Liver (tissue), 9 donors: ENCODE results near the gene MRPL37. TPM values are rescaled to one million over a fixed set of nuclear protein-coding genes. Genes with fewer than 3 reads are reported as not detected.

Source experiments
- DNase-seq: peaks from one replicate; pipeline ENCODE4 v3.0.0-alpha.2; 2017; ENCODE audit warnings: low spot score
- H3K27ac ChIP-seq, 2 donors: one replicate each; pipeline ENCODE4 v1.7.0; 2013; ENCODE audit warnings: inconsistent platforms in 2 of 2, low read length in 2 of 2, control low read depth in 1 of 2, low read depth in 1 of 2, mild to moderate bottlenecking in 1 of 2
- H3K27me3 ChIP-seq, 4 donors: one replicate each; pipeline versions ENCODE4 v1.6.1 to v1.7.0; 2013; ENCODE audit warnings: low read length in 3 of 4, inconsistent platforms in 1 of 4, mild to moderate bottlenecking in 1 of 4, moderate library complexity in 1 of 4; ENCODE audit not compliant: control insufficient read depth in 4 of 4, insufficient read depth in 4 of 4
- H3K36me3 ChIP-seq, 4 donors: one replicate each; pipeline versions ENCODE4 v1.6.1 to v1.7.0; 2013; ENCODE audit warnings: low read length in 3 of 4, mild to moderate bottlenecking in 3 of 4, low read depth in 1 of 4, moderate library complexity in 1 of 4; ENCODE audit not compliant: control insufficient read depth in 4 of 4, insufficient read depth in 3 of 4
- H3K4me1 ChIP-seq, 4 donors: one replicate each; pipeline versions ENCODE4 v1.6.1 to v1.7.0; 2013; ENCODE audit warnings: low read length in 3 of 4, mild to moderate bottlenecking in 3 of 4, moderate library complexity in 1 of 4; ENCODE audit not compliant: control insufficient read depth in 4 of 4, insufficient read depth in 4 of 4
- H3K4me3 ChIP-seq, 3 donors: one replicate each; pipeline versions ENCODE4 v1.6.1 to v1.7.0; 2013; ENCODE audit warnings: low read length in 3 of 3, control low read depth in 1 of 3, low read depth in 1 of 3, mild to moderate bottlenecking in 1 of 3
- H3K9ac ChIP-seq, 2 donors: one replicate each; pipeline ENCODE4 v1.7.0; 2013; ENCODE audit warnings: low read length in 2 of 2, mild to moderate bottlenecking in 2 of 2, moderate library complexity in 2 of 2, control low read depth in 1 of 2, low read depth in 1 of 2
- H3K9me3 ChIP-seq, 4 donors: one replicate each; pipeline versions ENCODE4 v1.6.1 to v1.7.0; 2013; ENCODE audit warnings: low read length in 3 of 4; ENCODE audit not compliant: control insufficient read depth in 4 of 4
- ATF3 ChIP-seq: IDR thresholded peaks from 2 replicates; pipeline ENCODE4 v1.6.1; 2016; ENCODE audit warnings: antibody characterized with exemption
- CTCF ChIP-seq: fragments of 150-350 bp; IDR thresholded peaks from 2 replicates; pipeline ENCODE4 v1.5.1; 2017; ENCODE audit warnings: improper control_type of control experiment, low read depth, low read length; ENCODE audit not compliant: missing input control
- EGR1 ChIP-seq, 2 donors: IDR thresholded peaks; 2 replicates each; pipeline ENCODE4 v1.6.1; 2016 to 2018; ENCODE audit warnings: antibody characterized with exemption in 2 of 2, low read depth in 2 of 2
- FOXA2 ChIP-seq: IDR thresholded peaks from 2 replicates; pipeline ENCODE4 v1.6.1; 2016; ENCODE audit warnings: antibody characterized with exemption
- GABPA ChIP-seq, 2 donors: IDR thresholded peaks in 1 of 2; conservative IDR thresholded peaks in 1 of 2; 2 replicates each; pipeline ENCODE4 v1.6.1; 2016; ENCODE audit warnings: antibody characterized with exemption in 2 of 2, mild to moderate bottlenecking in 1 of 2, moderate library complexity in 1 of 2
- HNF4A ChIP-seq, 2 donors: conservative IDR thresholded peaks; 2 replicates each; pipeline ENCODE4 v1.6.1; 2016; ENCODE audit warnings: antibody characterized with exemption in 2 of 2, mild to moderate bottlenecking in 2 of 2
- JUND ChIP-seq, 2 donors: IDR thresholded peaks; 2 replicates each; pipeline ENCODE4 v1.6.1; 2016; ENCODE audit warnings: antibody characterized with exemption in 2 of 2
- NR2F2 ChIP-seq: IDR thresholded peaks from 2 replicates; pipeline ENCODE4 v1.6.1; 2016; ENCODE audit warnings: antibody characterized with exemption
- RAD21 ChIP-seq, 2 donors: IDR thresholded peaks; 2 replicates each; pipeline ENCODE4 v1.6.1; 2016; ENCODE audit warnings: antibody characterized with exemption in 2 of 2, mild to moderate bottlenecking in 2 of 2
- RXRA ChIP-seq, 2 donors: IDR thresholded peaks; 2 replicates each; pipeline ENCODE4 v1.6.1; 2017 to 2018; ENCODE audit warnings: antibody characterized with exemption in 2 of 2, mild to moderate bottlenecking in 1 of 2
- SP1 ChIP-seq: IDR thresholded peaks from 2 replicates; pipeline ENCODE4 v1.6.1; 2018; ENCODE audit warnings: antibody characterized with exemption, mild to moderate bottlenecking
- YY1 ChIP-seq: IDR thresholded peaks from 2 replicates; pipeline ENCODE4 v1.6.1; 2016; ENCODE audit warnings: antibody characterized with exemption, mild to moderate bottlenecking
- WGBS: extraction: QIAGEN DNeasy Blood & Tissue Kit; methylation state at CpG from one replicate; pipeline ENCODE4 v1.1.7; 2013; 5-methylcytosine and 5-hydroxymethylcytosine counted together
- polyA plus RNA-seq, 2 donors: library from polyadenylated mRNA; stranded (reverse) in 1 of 2; unstranded in 1 of 2; fragments of 200-250 nt in 1 of 2; fragments of >200 nt in 1 of 2; fragmentation: Nextera tagmentation in 1 of 2; extraction: Ambion mirVana in 1 of 2; gene quantifications; one replicate each; pipeline versions ENCODE4 v1.2.1 to v1.2.3, GENCODE V29; 2013 to 2015
- total RNA-seq, 2 donors: library from RNA; depleted of rRNA; stranded (reverse); fragments of >200 nt; gene quantifications; one replicate each; pipeline ENCODE4 v1.2.3, GENCODE V29; 2014
- TF ChIP-seq, protein P1 (sequence below): IDR thresholded peaks from 2 replicates; pipeline ENCODE4 v1.6.1; 2016; ENCODE audit warnings: antibody characterized with exemption, mild to moderate bottlenecking
- TF ChIP-seq, protein P2 (sequence below): IDR thresholded peaks from 2 replicates; pipeline ENCODE4 v1.6.1; 2016; ENCODE audit warnings: antibody characterized with exemption
- TF ChIP-seq, protein P3 (sequence below): IDR thresholded peaks from 2 replicates; pipeline ENCODE4 v1.6.1; 2016; ENCODE audit warnings: antibody characterized with exemption
- donor health status: healthy.
- donor health status: healthy.
- donor health status: healthy.
- donor health status: healthy.
- donor health status: healthy.

MRPL37 gene
- total and polyA plus RNA-seq, 4 donors = 34.7 to 114 (median 69.2) TPM

DNA sequence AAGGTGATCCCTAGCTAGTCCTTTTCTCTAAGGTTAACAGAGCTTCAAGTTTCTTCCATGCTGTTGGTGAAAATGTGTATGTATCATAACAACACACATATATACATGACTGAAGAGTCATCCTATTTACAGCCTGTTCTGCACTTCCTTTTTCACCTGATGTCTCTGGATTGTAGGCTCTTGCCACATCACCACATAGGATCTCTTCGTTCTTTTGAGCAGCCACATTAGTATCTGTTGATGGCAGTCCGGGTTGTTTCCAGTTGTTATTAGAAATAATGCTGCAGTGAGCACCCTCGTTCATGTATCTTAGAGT lies 19.7 kb downstream of the MRPL37 start (continued):
- TF ChIP-seq, protein P1, sequence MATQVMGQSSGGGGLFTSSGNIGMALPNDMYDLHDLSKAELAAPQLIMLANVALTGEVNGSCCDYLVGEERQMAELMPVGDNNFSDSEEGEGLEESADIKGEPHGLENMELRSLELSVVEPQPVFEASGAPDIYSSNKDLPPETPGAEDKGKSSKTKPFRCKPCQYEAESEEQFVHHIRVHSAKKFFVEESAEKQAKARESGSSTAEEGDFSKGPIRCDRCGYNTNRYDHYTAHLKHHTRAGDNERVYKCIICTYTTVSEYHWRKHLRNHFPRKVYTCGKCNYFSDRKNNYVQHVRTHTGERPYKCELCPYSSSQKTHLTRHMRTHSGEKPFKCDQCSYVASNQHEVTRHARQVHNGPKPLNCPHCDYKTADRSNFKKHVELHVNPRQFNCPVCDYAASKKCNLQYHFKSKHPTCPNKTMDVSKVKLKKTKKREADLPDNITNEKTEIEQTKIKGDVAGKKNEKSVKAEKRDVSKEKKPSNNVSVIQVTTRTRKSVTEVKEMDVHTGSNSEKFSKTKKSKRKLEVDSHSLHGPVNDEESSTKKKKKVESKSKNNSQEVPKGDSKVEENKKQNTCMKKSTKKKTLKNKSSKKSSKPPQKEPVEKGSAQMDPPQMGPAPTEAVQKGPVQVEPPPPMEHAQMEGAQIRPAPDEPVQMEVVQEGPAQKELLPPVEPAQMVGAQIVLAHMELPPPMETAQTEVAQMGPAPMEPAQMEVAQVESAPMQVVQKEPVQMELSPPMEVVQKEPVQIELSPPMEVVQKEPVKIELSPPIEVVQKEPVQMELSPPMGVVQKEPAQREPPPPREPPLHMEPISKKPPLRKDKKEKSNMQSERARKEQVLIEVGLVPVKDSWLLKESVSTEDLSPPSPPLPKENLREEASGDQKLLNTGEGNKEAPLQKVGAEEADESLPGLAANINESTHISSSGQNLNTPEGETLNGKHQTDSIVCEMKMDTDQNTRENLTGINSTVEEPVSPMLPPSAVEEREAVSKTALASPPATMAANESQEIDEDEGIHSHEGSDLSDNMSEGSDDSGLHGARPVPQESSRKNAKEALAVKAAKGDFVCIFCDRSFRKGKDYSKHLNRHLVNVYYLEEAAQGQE = no peak
- TF ChIP-seq ATF3 = no peak
- TF ChIP-seq NR2F2 = no peak
- no peak for TF ChIP-seq GABPA (IDR thresholded peaks at IDR 0.05 in 1 of 2, conservative IDR thresholded peaks at IDR 0.05 in 1 of 2)
- TF ChIP-seq RXRA (IDR thresholded peaks at IDR 0.05) = no peak

GRCh38 chr1:54220004-54220811 lies 20.2 kb downstream of the MRPL37 start:
- no peak for DNase-seq
- Histone ChIP-seq H3K27me3 (no peaks in the 10 kb centered on the region), H3K4me3 (no peak overlapping the region), H3K27ac (peak overlapping the region; percentile 31 to 55), H3K9ac (no peak overlapping the region), H3K9me3 (no peaks in the 10 kb centered on the region), H3K36me3 (peaks cover 5 to 36% (median 35%) of the 10 kb centered on the region in 4 donors), H3K4me1 (peaks cover 0 to 18% (median 2%) of the 10 kb centered on the region in 4 donors)
- 57% methylated on average over 18 of the region's 18 CpGs for WGBS
- TF ChIP-seq FOXA2 (no peak), EGR1 (IDR thresholded peaks at IDR 0.05; ENCODE audit: low read depth in 2 of 2) (no peak), JUND (IDR thresholded peaks at IDR 0.05) (no peak), RXRA (IDR thresholded peaks at IDR 0.05) (no peak)
- TF ChIP-seq, protein P2, sequence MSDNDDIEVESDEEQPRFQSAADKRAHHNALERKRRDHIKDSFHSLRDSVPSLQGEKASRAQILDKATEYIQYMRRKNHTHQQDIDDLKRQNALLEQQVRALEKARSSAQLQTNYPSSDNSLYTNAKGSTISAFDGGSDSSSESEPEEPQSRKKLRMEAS = no peak

GRCh38 chr1:54221113-54221834 lies 21.3 kb downstream of the MRPL37 start:
- no peak for DNase-seq

More at GRCh38 chr1:54221113-54221834, 21.3 kb downstream of the MRPL37 start:
- H3K9ac ChIP-seq = no peak overlapping the region
- no peak overlapping the region for H3K4me3 ChIP-seq
- H3K9me3 ChIP-seq = no peaks in the 10 kb centered on the region
- H3K27me3 ChIP-seq = no peaks in the 10 kb centered on the region
- peaks cover 3 to 25% (median 24%) of the 10 kb centered on the region in 4 donors for H3K36me3 ChIP-seq
- H3K4me1 ChIP-seq = peaks cover 0 to 18% (median 2%) of the 10 kb centered on the region in 4 donors
- WGBS = 93% methylated on average over 12 of the region's 12 CpGs
- TF ChIP-seq NR2F2 (no peak), RAD21 (IDR thresholded peaks at IDR 0.05) (no peak), YY1 (no peak), FOXA2 (no peak), ATF3 (no peak), CTCF (no peak), HNF4A (conservative IDR thresholded peaks at IDR 0.05) (no peak), SP1 (no peak), JUND (IDR thresholded peaks at IDR 0.05) (no peak), EGR1 (IDR thresholded peaks at IDR 0.05; ENCODE audit: low read depth in 2 of 2) (no peak), RXRA (IDR thresholded peaks at IDR 0.05) (no peak)
- TF ChIP-seq, protein P3, sequence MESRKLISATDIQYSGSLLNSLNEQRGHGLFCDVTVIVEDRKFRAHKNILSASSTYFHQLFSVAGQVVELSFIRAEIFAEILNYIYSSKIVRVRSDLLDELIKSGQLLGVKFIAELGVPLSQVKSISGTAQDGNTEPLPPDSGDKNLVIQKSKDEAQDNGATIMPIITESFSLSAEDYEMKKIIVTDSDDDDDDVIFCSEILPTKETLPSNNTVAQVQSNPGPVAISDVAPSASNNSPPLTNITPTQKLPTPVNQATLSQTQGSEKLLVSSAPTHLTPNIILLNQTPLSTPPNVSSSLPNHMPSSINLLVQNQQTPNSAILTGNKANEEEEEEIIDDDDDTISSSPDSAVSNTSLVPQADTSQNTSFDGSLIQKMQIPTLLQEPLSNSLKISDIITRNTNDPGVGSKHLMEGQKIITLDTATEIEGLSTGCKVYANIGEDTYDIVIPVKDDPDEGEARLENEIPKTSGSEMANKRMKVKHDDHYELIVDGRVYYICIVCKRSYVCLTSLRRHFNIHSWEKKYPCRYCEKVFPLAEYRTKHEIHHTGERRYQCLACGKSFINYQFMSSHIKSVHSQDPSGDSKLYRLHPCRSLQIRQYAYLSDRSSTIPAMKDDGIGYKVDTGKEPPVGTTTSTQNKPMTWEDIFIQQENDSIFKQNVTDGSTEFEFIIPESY = no peak
- no peak overlapping the region for H3K27ac ChIP-seq
